ENCODE results near the gene P2RY6.

Gene P2RY6

DNA sequence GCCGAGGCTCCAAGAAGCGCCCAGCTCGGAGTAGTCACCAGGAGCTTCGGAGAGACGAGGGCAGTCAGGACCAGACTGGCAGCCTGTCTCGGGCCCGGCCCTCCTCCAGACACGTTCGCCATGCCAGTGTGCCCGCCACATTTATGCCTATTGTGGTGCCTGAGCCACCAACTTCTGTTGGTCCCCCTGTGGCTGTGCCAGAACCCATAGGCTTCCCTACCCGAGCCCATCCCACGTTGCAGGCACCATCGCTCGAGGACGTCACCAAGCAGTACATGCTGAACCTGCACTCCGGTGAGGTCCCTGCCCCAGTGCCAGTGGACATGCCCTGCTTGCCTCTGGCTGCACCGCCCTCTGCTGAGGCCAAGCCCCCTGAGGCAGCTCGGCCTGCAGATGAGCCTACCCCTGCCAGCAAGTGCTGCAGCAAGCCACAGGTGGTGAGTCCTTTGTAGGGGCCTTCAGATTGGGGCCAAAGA, 39.3 kb downstream of the P2RY6 start:
- H3K27ac ChIP-seq = no peak overlapping the region
- H3K27me3 ChIP-seq (ENCODE audit: insufficient read depth, low read depth, severe bottlenecking) = no peaks in the 10 kb centered on the region
- peaks cover 10% of the 10 kb centered on the region for H3K36me3 ChIP-seq
- DNase-seq = no peak
- TF ChIP-seq, protein P1, sequence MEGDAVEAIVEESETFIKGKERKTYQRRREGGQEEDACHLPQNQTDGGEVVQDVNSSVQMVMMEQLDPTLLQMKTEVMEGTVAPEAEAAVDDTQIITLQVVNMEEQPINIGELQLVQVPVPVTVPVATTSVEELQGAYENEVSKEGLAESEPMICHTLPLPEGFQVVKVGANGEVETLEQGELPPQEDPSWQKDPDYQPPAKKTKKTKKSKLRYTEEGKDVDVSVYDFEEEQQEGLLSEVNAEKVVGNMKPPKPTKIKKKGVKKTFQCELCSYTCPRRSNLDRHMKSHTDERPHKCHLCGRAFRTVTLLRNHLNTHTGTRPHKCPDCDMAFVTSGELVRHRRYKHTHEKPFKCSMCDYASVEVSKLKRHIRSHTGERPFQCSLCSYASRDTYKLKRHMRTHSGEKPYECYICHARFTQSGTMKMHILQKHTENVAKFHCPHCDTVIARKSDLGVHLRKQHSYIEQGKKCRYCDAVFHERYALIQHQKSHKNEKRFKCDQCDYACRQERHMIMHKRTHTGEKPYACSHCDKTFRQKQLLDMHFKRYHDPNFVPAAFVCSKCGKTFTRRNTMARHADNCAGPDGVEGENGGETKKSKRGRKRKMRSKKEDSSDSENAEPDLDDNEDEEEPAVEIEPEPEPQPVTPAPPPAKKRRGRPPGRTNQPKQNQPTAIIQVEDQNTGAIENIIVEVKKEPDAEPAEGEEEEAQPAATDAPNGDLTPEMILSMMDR (IDR thresholded peaks at IDR 0.05; ENCODE audit: low read depth, low read length) = no peak
- H3K4me3 ChIP-seq (ENCODE audit: low read depth, low read length) = no peak overlapping the region
- peaks cover 21% of the 10 kb centered on the region for H3K9me3 ChIP-seq (ENCODE audit: severe bottlenecking)

DNA sequence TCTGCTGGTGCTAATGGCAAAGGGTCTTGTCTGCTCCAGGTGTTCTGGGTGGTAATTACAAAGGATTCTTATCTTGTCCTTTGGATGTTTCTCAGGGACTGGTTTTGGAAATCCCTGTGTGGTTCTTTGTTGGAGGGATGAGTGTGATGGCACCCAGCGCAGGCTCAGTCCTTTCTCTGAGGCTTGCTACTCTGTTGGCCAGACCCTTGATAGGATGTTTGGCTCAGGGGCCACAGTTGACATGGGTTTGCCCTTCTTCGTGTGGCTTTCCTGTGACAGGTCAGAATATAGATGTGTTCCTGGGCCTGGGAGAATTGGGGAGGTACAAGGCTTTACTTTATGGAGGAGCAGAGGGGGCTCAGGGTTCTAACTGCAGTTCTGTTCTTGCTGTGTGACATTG, 39.9 kb downstream of the P2RY6 start:
- DNase-seq = no peak
- Histone ChIP-seq H3K9me3 (ENCODE audit: severe bottlenecking) (peaks cover 21% of the 10 kb centered on the region), H3K36me3 (peaks cover 10% of the 10 kb centered on the region), H3K4me3 (ENCODE audit: low read depth, low read length) (no peak overlapping the region), H3K27ac (no peak overlapping the region), H3K27me3 (ENCODE audit: insufficient read depth, low read depth, severe bottlenecking) (no peaks in the 10 kb centered on the region)
- TF ChIP-seq, protein P1 (IDR thresholded peaks at IDR 0.05; ENCODE audit: low read depth, low read length) = no peak

DNA sequence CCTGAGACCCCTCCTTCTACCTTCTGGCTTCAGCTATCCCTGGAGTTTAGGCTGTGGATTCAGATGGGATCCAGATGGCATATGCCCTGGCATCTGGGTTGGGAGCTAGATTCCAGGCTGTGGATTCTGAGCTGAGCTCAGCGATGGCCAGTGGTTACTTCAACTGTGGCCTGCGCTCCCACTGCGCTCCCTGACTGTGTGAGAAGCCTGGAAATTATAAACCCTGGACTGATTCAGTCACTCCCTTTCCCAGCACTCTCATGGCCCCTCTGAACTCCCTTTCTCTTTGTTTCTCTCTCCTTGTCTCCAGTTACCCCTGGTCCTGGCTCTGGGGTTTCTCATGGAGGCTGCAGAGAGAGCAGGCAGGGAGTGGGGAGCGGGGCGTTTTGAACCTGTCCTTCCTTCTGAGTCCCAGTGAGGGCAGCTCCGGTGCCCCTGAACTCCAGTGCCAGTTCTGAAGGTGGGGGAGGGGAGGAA, 40.8 kb downstream of the P2RY6 start:
- Histone ChIP-seq H3K27ac (no peak overlapping the region; the same call in 1 of the 2 replicates), H3K4me3 (ENCODE audit: low read depth, low read length) (no peak overlapping the region), H3K9me3 (ENCODE audit: severe bottlenecking) (peaks cover 21% of the 10 kb centered on the region), H3K36me3 (peaks cover 12% of the 10 kb centered on the region), H3K27me3 (ENCODE audit: insufficient read depth, low read depth, severe bottlenecking) (no peaks in the 10 kb centered on the region)
- TF ChIP-seq, protein P1 (IDR thresholded peaks at IDR 0.05; ENCODE audit: low read depth, low read length) = no peak
- DNase-seq = no peak

DNA sequence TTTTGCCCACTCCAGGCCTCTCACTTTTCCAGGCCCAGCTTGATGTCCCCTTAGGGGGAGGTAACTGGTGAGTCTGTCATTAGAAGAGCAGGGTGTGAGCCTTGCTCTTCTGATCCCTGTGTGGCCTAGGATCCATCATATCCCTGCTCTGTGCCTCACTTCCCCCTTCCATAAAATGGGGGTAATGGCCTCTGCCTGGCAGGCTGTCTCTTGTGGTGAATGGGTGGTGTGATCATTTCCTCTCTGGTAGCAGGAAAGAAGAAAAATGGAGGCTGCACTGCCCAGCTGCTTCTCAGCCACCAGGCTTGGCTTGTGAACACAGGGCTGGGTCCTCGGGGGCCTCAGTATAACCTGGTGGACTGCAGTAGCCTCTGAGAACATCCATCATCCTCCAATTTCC, 41.5 kb downstream of the P2RY6 start:
- H3K9me3 ChIP-seq (ENCODE audit: severe bottlenecking) = peaks cover 21% of the 10 kb centered on the region
- no peak overlapping the region for H3K4me3 ChIP-seq (ENCODE audit: low read depth, low read length)
- H3K27me3 ChIP-seq (ENCODE audit: insufficient read depth, low read depth, severe bottlenecking) = no peaks in the 10 kb centered on the region
- TF ChIP-seq, protein P1 (IDR thresholded peaks at IDR 0.05; ENCODE audit: low read depth, low read length) = no peak
- H3K27ac ChIP-seq = no peak overlapping the region; the same call in 1 of the 2 replicates
- no peak for DNase-seq
- peaks cover 12% of the 10 kb centered on the region for H3K36me3 ChIP-seq

DNA sequence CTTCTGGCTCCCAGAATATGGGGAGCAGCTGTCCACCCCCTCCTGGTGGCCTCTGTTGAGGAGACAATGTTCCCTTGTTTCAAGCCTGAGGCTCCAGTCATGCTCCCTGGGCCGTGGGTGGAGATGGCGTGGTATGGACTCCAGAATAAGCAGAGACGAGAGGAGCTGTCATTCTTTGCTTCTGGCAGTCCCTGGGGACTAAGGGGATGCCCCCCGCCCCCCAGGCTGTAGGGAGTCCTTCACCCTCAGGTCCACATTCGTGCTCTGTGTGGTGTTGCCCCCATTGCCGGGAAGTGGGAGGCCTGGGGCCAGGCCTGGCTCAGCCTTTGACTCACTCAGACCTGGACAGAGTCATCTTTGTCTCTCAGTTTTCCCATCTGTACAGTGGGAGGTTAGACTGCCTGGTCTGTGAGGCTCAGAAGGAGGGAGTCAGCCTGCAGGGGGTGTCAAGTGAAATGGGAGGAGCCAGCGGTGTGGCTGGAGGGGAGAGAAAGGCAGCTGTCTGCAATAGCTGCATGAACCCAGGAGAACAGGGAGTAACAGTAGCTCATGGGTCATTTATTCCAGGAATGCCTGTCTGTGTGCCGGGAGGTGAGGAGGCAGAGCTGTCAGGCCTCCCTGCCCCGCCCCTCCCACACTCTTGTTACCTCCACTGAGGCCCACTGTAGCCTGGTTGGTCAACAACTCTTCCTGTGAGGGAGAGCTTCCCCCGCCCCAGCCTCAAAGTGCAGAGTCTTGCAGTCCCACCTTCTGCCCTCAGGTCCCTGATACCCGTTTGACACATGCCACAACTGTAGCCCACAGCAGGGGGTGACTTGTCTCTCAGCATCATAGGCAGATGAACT, 42.2 kb downstream of the P2RY6 start:
- H3K27ac ChIP-seq = peak overlapping the region; percentile 82
- TF ChIP-seq, protein P1 (IDR thresholded peaks at IDR 0.05; ENCODE audit: low read depth, low read length) = 0 out of 2 replicates have a peak, but pooled peaks have one; percentile 12
- H3K9me3 ChIP-seq (ENCODE audit: severe bottlenecking) = peaks cover 15% of the 10 kb centered on the region
- H3K36me3 ChIP-seq = peaks cover 10% of the 10 kb centered on the region
- DNase-seq = no peak
- H3K4me3 ChIP-seq (ENCODE audit: low read depth, low read length) = no peak overlapping the region
- H3K27me3 ChIP-seq (ENCODE audit: insufficient read depth, low read depth, severe bottlenecking) = no peaks in the 10 kb centered on the region

All from WERI-Rb-1 (cell line).